Suprapubic skin (tissue), 4 donors: ENCODE data around the gene MFSD12. TPM values are rescaled to one million over a fixed set of nuclear protein-coding genes. Genes with fewer than 3 reads are reported as not detected.
A peak's percentile ranks its signal among the peaks of the same experiment; 100 is the strongest.

Source experiments
- DNase-seq, 2 donors: peaks; one replicate each; pipeline ENCODE4 v3.0.0-alpha.2; 2019; ENCODE audit warnings: low spot score in 2 of 2
- H3K27ac ChIP-seq: fragments of 200-600 bp; sonication (generic); one replicate; pipeline ENCODE4 v1.5.1; 2019
- H3K27me3 ChIP-seq: fragments of 200-600 bp; sonication (generic); one replicate; pipeline ENCODE4 v1.5.1; 2019
- H3K36me3 ChIP-seq: fragments of 200-600 bp; sonication (generic); one replicate; pipeline ENCODE4 v1.5.1; 2019
- H3K4me1 ChIP-seq: fragments of 200-600 bp; sonication (generic); one replicate; pipeline ENCODE4 v1.5.1; 2019
- H3K4me3 ChIP-seq: fragments of 200-600 bp; sonication (generic); one replicate; pipeline ENCODE4 v1.5.1; 2019; ENCODE audit warnings: mild to moderate bottlenecking
- H3K9me3 ChIP-seq: fragments of 200-600 bp; sonication (generic); one replicate; pipeline ENCODE4 v1.5.1; 2019
- EP300 ChIP-seq: sonication (generic); formaldehyde crosslinking; IDR thresholded peaks from one replicate; pipeline ENCODE4 v1.6.1; 2017; ENCODE audit warnings: antibody characterized with exemption
- POLR2A ChIP-seq, 2 donors: fragments of 450-650 bp; IDR thresholded peaks; one replicate each; pipeline ENCODE4 v1.6.1; 2017; ENCODE audit warnings: antibody characterized with exemption in 2 of 2, mild to moderate bottlenecking in 2 of 2, moderate library complexity in 2 of 2
- POLR2AphosphoS5 ChIP-seq, 3 donors: sonication (generic); formaldehyde crosslinking; IDR thresholded peaks; one replicate each; pipeline ENCODE4 v1.6.1; 2017; ENCODE audit warnings: antibody characterized with exemption in 3 of 3
- WGBS: methylation state at CpG from one replicate; pipeline ENCODE4 v1.1.5; 2018; 5-methylcytosine and 5-hydroxymethylcytosine counted together
- total RNA-seq, 4 donors: library from RNA; depleted of rRNA; stranded (reverse); fragments of >200 nt; gene quantifications; one replicate each; pipeline ENCODE4 v1.1.0, GENCODE V29; 2016
- TF ChIP-seq, protein P1 (sequence below), 2 donors: fragments of 200-600 bp in 1 of 2; fragments of 450-650 bp in 1 of 2; sonication (generic) in 1 of 2; IDR thresholded peaks; one replicate each; pipeline ENCODE4 v1.5.1; 2016 to 2019; ENCODE audit warnings: antibody characterized with exemption in 2 of 2, mild to moderate bottlenecking in 1 of 2, moderate library complexity in 1 of 2

The MFSD12 gene
- total RNA-seq, 4 donors from 2014 or later, result 60.4 to 206 (median 119) TPM

DNA sequence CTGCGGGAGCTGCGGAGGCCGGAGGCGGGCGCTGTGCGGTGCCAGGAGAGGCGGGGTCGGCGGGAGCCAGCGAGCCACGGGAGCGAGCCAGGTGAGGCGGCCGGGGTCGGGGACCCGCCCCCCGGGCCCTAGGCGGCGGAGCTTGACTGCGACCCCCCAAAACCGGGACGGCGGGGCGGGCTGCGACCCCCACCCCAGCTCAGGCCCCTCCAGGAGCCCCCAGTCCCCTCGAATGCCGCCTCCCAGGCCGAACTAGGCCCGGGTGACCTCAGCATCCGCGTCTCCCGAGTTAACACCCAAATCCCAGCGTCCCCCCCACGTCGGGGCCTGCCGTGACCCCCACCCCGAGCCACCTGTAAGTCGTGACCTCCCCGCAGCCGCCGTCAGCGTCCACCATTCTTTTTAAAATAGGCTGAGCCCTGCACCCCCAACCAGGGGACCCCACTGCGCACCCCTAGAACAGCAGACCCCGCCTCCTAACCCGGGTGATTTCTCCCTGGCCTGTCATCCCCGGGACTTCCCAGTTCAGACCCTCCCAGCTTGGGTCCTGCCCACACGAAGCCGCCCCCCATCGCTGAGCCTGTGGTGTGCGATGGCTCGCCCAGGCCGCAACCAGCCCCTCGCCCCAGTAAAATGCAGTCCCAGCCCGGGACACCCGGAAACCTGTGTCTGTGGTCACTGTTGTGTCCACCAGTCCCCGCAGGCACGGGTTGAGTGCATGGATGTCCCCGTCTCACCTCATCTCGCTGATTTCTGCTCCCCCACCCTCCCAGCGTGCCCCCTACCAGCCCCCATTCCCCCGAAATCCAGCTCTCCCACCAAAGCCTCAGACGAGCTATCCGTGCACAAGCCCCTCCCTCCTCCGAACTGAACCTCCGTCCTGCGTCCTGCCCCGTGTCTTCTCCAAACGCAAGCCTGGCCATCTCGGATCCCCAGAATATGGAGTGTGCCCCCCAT is 50.7 kb downstream of the MFSD12 start:
- peak overlapping the region; percentile 98 for H3K4me3 ChIP-seq
- peak overlapping the region; percentile 91 for H3K27ac ChIP-seq
- peaks cover 39% of the 10 kb centered on the region for H3K4me1 ChIP-seq
- no peaks in the 10 kb centered on the region for H3K9me3 ChIP-seq
- WGBS, result 1% methylated on average over 42 of the region's 69 CpGs
- peaks cover 28% of the 10 kb centered on the region for H3K36me3 ChIP-seq
- no peaks in the 10 kb centered on the region for H3K27me3 ChIP-seq
- peak in 1 of 2 donors; percentile 84 for DNase-seq
- TF ChIP-seq POLR2AphosphoS5 (IDR thresholded peaks at IDR 0.05) (no peak), POLR2A (IDR thresholded peaks at IDR 0.05) (no peak), EP300 (no peak)
- TF ChIP-seq, protein P1, sequence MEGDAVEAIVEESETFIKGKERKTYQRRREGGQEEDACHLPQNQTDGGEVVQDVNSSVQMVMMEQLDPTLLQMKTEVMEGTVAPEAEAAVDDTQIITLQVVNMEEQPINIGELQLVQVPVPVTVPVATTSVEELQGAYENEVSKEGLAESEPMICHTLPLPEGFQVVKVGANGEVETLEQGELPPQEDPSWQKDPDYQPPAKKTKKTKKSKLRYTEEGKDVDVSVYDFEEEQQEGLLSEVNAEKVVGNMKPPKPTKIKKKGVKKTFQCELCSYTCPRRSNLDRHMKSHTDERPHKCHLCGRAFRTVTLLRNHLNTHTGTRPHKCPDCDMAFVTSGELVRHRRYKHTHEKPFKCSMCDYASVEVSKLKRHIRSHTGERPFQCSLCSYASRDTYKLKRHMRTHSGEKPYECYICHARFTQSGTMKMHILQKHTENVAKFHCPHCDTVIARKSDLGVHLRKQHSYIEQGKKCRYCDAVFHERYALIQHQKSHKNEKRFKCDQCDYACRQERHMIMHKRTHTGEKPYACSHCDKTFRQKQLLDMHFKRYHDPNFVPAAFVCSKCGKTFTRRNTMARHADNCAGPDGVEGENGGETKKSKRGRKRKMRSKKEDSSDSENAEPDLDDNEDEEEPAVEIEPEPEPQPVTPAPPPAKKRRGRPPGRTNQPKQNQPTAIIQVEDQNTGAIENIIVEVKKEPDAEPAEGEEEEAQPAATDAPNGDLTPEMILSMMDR (IDR thresholded peaks at IDR 0.05), result no peak

DNA sequence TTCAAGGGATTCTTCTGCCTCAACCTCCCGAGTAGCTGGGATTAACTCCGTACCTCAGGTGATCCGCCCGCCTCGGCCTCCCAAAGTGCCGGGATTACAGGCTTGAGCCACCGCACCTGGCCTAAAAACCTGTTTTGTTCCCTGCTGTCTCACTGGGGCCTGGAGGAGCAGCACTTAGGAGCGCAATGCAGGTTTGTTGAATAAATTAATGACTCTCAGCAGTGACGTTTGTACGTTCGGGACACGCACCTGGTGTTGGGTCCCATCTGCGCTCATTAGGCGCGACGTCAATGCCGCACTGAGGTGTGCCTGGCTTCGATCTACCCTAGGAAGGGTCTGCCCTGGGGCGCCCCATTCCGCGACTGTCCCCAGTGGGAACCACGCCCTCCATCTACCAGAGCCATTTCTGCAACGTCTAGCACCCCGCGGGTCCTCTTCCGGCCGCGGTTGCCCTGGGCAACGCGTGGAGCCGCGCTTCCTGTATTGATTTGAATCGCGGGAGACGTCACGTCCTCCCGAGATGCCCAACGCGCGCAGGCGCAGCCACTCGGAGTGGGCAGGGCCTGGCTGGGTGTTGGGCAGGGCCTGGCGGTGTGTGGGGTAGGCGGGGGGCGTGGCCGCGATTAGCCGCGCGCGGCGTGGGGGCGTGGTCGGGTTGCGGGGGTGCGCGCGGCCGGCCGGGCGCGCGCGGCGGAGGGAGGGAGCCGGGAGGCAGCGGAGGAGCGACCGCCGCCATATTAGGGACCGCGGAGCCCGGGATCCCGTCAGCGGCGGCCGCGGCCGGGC is 51.6 kb downstream of the MFSD12 start, which contains the start of gene FZR1:
Gene FZR1, plus strand, starts transcription at position 714 of the 786 bp plus-strand sequence. CDS start 16,679 bp downstream, outside the sequence.
- Histone ChIP-seq H3K36me3 (peaks cover 21% of the 10 kb centered on the region), H3K4me1 (peaks cover 35% of the 10 kb centered on the region)
- WGBS, result 4% methylated on average over 7 of the region's 79 CpGs

DNA sequence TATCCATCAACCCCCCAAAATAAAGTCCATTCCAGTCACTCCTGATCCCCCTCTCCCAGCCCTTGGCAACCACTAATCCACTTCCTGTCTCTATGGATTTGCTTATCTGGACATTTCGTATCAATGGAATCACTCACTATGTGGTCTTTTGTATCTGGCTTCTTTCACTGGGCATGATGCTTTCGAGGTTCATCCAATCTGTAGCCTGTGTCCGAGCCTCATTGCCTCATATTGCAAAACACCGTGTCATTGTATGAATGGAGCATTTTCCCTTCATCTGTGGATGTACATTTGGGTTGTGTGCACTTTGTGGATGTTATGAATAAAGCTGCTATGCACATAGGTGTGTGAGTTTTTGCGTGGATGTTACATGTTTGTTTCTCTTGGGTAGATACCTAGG is 52.7 kb downstream of the MFSD12 start:
- 77% methylated on average over 5 of the region's 5 CpGs for WGBS
- TF ChIP-seq POLR2AphosphoS5 (IDR thresholded peaks at IDR 0.05) (no peak), EP300 (no peak), POLR2A (IDR thresholded peaks at IDR 0.05) (no peak)
- TF ChIP-seq, protein P1 (IDR thresholded peaks at IDR 0.05), result no peak
- H3K27me3 ChIP-seq, result no peaks in the 10 kb centered on the region
- peak overlapping the region; percentile 91 for H3K27ac ChIP-seq
- H3K4me1 ChIP-seq, result peaks cover 36% of the 10 kb centered on the region
- no peak for DNase-seq
- no peaks in the 10 kb centered on the region for H3K9me3 ChIP-seq
- peaks cover 11% of the 10 kb centered on the region for H3K36me3 ChIP-seq
- H3K4me3 ChIP-seq, result no peak overlapping the region

More for the DNA sequence above, 51.6 kb downstream of the MFSD12 start, which contains the start of gene FZR1:
- no peaks in the 10 kb centered on the region for H3K9me3 ChIP-seq
- no peaks in the 10 kb centered on the region for H3K27me3 ChIP-seq
- peak; percentile 99 to 100 for DNase-seq
- H3K4me3 ChIP-seq, result peak within 1 kb of the TSS; percentile 98
- H3K27ac ChIP-seq, result peak within 1 kb of the TSS; percentile 91
- TF ChIP-seq POLR2AphosphoS5 (IDR thresholded peaks at IDR 0.05), result peak in 2 of 3 donors; percentile 57 to 72
- TF ChIP-seq EP300, result no peak
- peak; percentile 51 to 58 for TF ChIP-seq POLR2A (IDR thresholded peaks at IDR 0.05)
- TF ChIP-seq, protein P1 (IDR thresholded peaks at IDR 0.05), result no peak

DNA sequence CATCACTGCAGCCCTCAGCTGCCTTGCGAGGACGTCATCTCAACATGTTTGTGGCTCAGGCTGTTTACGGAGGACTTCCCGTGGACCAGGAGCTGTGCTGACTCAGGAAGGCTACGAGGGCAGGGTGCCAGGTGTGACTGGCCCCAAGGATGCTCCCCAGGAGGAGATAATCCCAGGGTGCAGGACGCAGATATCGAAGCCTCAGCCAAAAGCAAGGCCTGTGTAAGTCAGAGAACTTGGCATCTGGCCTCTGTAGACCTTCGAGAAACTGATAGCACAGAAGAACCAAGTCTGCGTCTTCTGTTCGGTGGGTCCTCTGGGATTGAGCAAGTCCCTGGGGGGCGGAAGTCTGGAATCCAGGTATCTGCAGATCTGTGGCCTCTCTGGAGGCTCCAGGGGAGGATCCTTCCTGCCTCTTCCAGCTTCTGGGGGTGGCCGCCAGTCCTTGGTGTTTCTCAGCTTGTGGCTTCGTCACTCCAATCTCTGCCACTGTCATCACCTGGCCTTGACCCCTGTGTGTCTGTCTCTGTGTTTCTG is 54.3 kb downstream of the MFSD12 start:
- no peak overlapping the region for H3K4me3 ChIP-seq
- no peak for TF ChIP-seq POLR2AphosphoS5 (IDR thresholded peaks at IDR 0.05)
- TF ChIP-seq POLR2A (IDR thresholded peaks at IDR 0.05), result no peak
- TF ChIP-seq, protein P1 (IDR thresholded peaks at IDR 0.05), result no peak
- TF ChIP-seq EP300, result no peak
- H3K27me3 ChIP-seq, result no peaks in the 10 kb centered on the region
- H3K4me1 ChIP-seq, result peaks cover 34% of the 10 kb centered on the region
- DNase-seq, result no peak
- no peaks in the 10 kb centered on the region for H3K36me3 ChIP-seq
- WGBS, result 94% methylated on average over 12 of the region's 13 CpGs
- no peak overlapping the region for H3K27ac ChIP-seq
- H3K9me3 ChIP-seq, result no peaks in the 10 kb centered on the region
